ENCODE data around the gene COL23A1. TPM values are rescaled to one million over a fixed set of nuclear protein-coding genes. Genes with fewer than 3 reads are reported as not detected.

Gene COL23A1
- total and polyA plus RNA-seq, 2 of the 13 experiments (the other 11 are each of a cell fraction or from before 2014, with no cell fraction given), result not detected

- TF ChIP-seq SNAPC4 (CRISPR knock-in tag; IDR thresholded peaks at IDR 0.05), result 0 out of 2 replicates have a peak, but pooled peaks have one; percentile 75
- TF ChIP-seq E2F2 (CRISPR knock-in tag; IDR thresholded peaks at IDR 0.05; ENCODE audit: borderline replicate concordance), result peak; percentile 79; the same call in 1 of the 2 replicates
- 0 out of 2 replicates have a peak, but pooled peaks have one; percentile 48 for TF ChIP-seq ZBTB7B (CRISPR knock-in tag; IDR thresholded peaks at IDR 0.05)
- no peak for TF ChIP-seq U2AF2 (IDR thresholded peaks at IDR 0.05; ENCODE audit: low read depth, low read length)
- TF ChIP-seq ZNF142 (CRISPR knock-in tag; IDR thresholded peaks at IDR 0.05), result no peak
- TF ChIP-seq CENPX (CRISPR knock-in tag; IDR thresholded peaks at IDR 0.05), result no peak
- peak; percentile 70; the same call in 1 of the 2 replicates for TF ChIP-seq ETS1 (CRISPR knock-in tag; IDR thresholded peaks at IDR 0.05)
- no peak for TF ChIP-seq TIGD3 (CRISPR knock-in tag; IDR thresholded peaks at IDR 0.05; ENCODE audit: borderline replicate concordance)
- 0 out of 2 replicates have a peak, but pooled peaks have one; percentile 26 for TF ChIP-seq ARID2 (CRISPR knock-in tag; IDR thresholded peaks at IDR 0.05; ENCODE audit: borderline replicate concordance)
- TF ChIP-seq KLF13 (CRISPR knock-in tag; IDR thresholded peaks at IDR 0.05), result no peak
- TF ChIP-seq NBN (conservative IDR thresholded peaks at IDR 0.05), result no peak
- TF ChIP-seq ZNF660 (CRISPR knock-in tag; IDR thresholded peaks at IDR 0.05; ENCODE audit: borderline replicate concordance, low read depth), result no peak
These were observed 36.5 kb upstream of the COL23A1 start, which contains the start of gene CLK4 (continued) for GRCh38 chr5:178626484-178627258.
